Measurements from ENCODE around the gene CHRND.
"Not testable (repeated sequence)": the region's sequence is repeated elsewhere in the genome, so short reads cannot be mapped to it uniquely, and the experiment has no call there.

CHRND gene

GRCh38 chr2:232530626-232531260 is 4.8 kb downstream of the CHRND start:
- TF ChIP-seq CTCF (IDR thresholded peaks at IDR 0.05; ENCODE audit: borderline replicate concordance, extremely low read depth, low read length, poor library complexity, severe bottlenecking) (no peak), EZH2 (IDR thresholded peaks at IDR 0.05; ENCODE audit: borderline replicate concordance, low read depth, low read length, severe bottlenecking) (no peak)
- DNase-seq (no peak), ATAC-seq (ENCODE audit: insufficient read depth, low read depth) (no peak)
- Histone ChIP-seq H3K9ac (ENCODE audit: low read depth, low read length) (no peak overlapping the region), H3K9me3 (ENCODE audit: insufficient read depth, low read length, severe bottlenecking) (no peaks in the 10 kb centered on the region), H3K4me1 (ENCODE audit: insufficient read depth, low read length) (peaks cover 3% of the 10 kb centered on the region; the same call in 1 of the 2 replicates), H3K79me2 (ENCODE audit: insufficient read depth, low read length) (no peaks in the 10 kb centered on the region), H2AFZ (ENCODE audit: low read depth, low read length) (no peak overlapping the region), H4K20me1 (ENCODE audit: insufficient read depth, low read length) (no peaks in the 10 kb centered on the region), H3K27me3 (ENCODE audit: insufficient read depth, low read length, poor library complexity) (no peaks in the 10 kb centered on the region), H3K36me3 (ENCODE audit: insufficient read depth, low read length) (no peaks in the 10 kb centered on the region), H3K4me2 (ENCODE audit: insufficient read depth, low read length) (no peak overlapping the region), H3K4me3 (ENCODE audit: low read depth in 1 of 2, low read length in 2 of 2) (no peak overlapping the region), H3K27ac (ENCODE audit: low read length) (no peak overlapping the region)

- H3K4me3 ChIP-seq (ENCODE audit: low read depth in 1 of 2, low read length in 2 of 2) = no peak overlapping the region
- no peak overlapping the region for H3K27ac ChIP-seq (ENCODE audit: low read length)
- H3K4me1 ChIP-seq (ENCODE audit: insufficient read depth, low read length) = peaks cover 3% of the 10 kb centered on the region; the same call in 1 of the 2 replicates
- H4K20me1 ChIP-seq (ENCODE audit: insufficient read depth, low read length) = no peaks in the 10 kb centered on the region
- H3K9ac ChIP-seq (ENCODE audit: low read depth, low read length) = no peak overlapping the region
- no peak overlapping the region for H3K4me2 ChIP-seq (ENCODE audit: insufficient read depth, low read length)
- no peaks in the 10 kb centered on the region for H3K27me3 ChIP-seq (ENCODE audit: insufficient read depth, low read length, poor library complexity)
- TF ChIP-seq CTCF (IDR thresholded peaks at IDR 0.05; ENCODE audit: borderline replicate concordance, extremely low read depth, low read length, poor library complexity, severe bottlenecking) (no peak), EZH2 (IDR thresholded peaks at IDR 0.05; ENCODE audit: borderline replicate concordance, low read depth, low read length, severe bottlenecking) (no peak)
- H3K9me3 ChIP-seq (ENCODE audit: insufficient read depth, low read length, severe bottlenecking) = peaks cover 2% of the 10 kb centered on the region
- ATAC-seq (ENCODE audit: insufficient read depth, low read depth) (no peak), DNase-seq (no peak)
- H3K36me3 ChIP-seq (ENCODE audit: insufficient read depth, low read length) = no peaks in the 10 kb centered on the region
- no peak overlapping the region for H2AFZ ChIP-seq (ENCODE audit: low read depth, low read length)
- no peaks in the 10 kb centered on the region for H3K79me2 ChIP-seq (ENCODE audit: insufficient read depth, low read length)
Observed at GRCh38 chr2:232532419-232532818, 6.5 kb downstream of the CHRND start.

GRCh38 chr2:232532821-232533220 is 6.9 kb downstream of the CHRND start:
- not testable (repeated sequence) for H3K27ac ChIP-seq (ENCODE audit: low read length); H3K4me2 ChIP-seq (ENCODE audit: insufficient read depth, low read length)

GRCh38 chr2:232533944-232534710 is 8.2 kb downstream of the CHRND start:
- H3K27ac ChIP-seq (ENCODE audit: low read length) = no peak overlapping the region
- H3K4me1 ChIP-seq (ENCODE audit: insufficient read depth, low read length) = no peaks in the 10 kb centered on the region
- H3K27me3 ChIP-seq (ENCODE audit: insufficient read depth, low read length, poor library complexity) = no peaks in the 10 kb centered on the region
- H3K9me3 ChIP-seq (ENCODE audit: insufficient read depth, low read length, severe bottlenecking) = peaks cover 2% of the 10 kb centered on the region
- TF ChIP-seq CTCF (IDR thresholded peaks at IDR 0.05; ENCODE audit: borderline replicate concordance, extremely low read depth, low read length, poor library complexity, severe bottlenecking) (no peak), EZH2 (IDR thresholded peaks at IDR 0.05; ENCODE audit: borderline replicate concordance, low read depth, low read length, severe bottlenecking) (no peak)
- no peak overlapping the region for H3K9ac ChIP-seq (ENCODE audit: low read depth, low read length)
- no peak overlapping the region for H3K4me2 ChIP-seq (ENCODE audit: insufficient read depth, low read length)
- H2AFZ ChIP-seq (ENCODE audit: low read depth, low read length) = no peak overlapping the region
- ATAC-seq (ENCODE audit: insufficient read depth, low read depth) = peak; percentile 28; the same call in 1 of the 3 replicates
- H3K4me3 ChIP-seq (ENCODE audit: low read depth in 1 of 2, low read length in 2 of 2) = no peak overlapping the region
- H3K36me3 ChIP-seq (ENCODE audit: insufficient read depth, low read length) = no peaks in the 10 kb centered on the region
- no peaks in the 10 kb centered on the region for H3K79me2 ChIP-seq (ENCODE audit: insufficient read depth, low read length)
- H4K20me1 ChIP-seq (ENCODE audit: insufficient read depth, low read length) = no peaks in the 10 kb centered on the region
- DNase-seq = no peak

More at GRCh38 chr2:232532821-232533220, 6.9 kb downstream of the CHRND start:
- not testable (repeated sequence) for H4K20me1 ChIP-seq (ENCODE audit: insufficient read depth, low read length); ATAC-seq (ENCODE audit: insufficient read depth, low read depth); DNase-seq; H3K79me2 ChIP-seq (ENCODE audit: insufficient read depth, low read length); H2AFZ ChIP-seq (ENCODE audit: low read depth, low read length); H3K9ac ChIP-seq (ENCODE audit: low read depth, low read length); H3K27me3 ChIP-seq (ENCODE audit: insufficient read depth, low read length, poor library complexity); H3K36me3 ChIP-seq (ENCODE audit: insufficient read depth, low read length); H3K4me3 ChIP-seq (ENCODE audit: low read depth in 1 of 2, low read length in 2 of 2); H3K4me1 ChIP-seq (ENCODE audit: insufficient read depth, low read length); H3K9me3 ChIP-seq (ENCODE audit: insufficient read depth, low read length, severe bottlenecking)
